ENCODE results near the gene ATL2.

ATL2 gene

GRCh38 chr2:38405917-38406596 is 29.0 kb upstream of the ATL2 start:
- H3K27ac ChIP-seq: no peak overlapping the region

GRCh38 chr2:38400513-38400912 is 23.4 kb upstream of the ATL2 start:
- TF ChIP-seq ZFX (IDR thresholded peaks at IDR 0.05; ENCODE audit: borderline replicate concordance): no peak
- TF ChIP-seq CTCF (IDR thresholded peaks at IDR 0.05): no peak
- H3K27ac ChIP-seq: no peak overlapping the region

More at GRCh38 chr2:38405917-38406596, 29.0 kb upstream of the ATL2 start:
- TF ChIP-seq ZFX (IDR thresholded peaks at IDR 0.05; ENCODE audit: borderline replicate concordance) (no peak), CTCF (IDR thresholded peaks at IDR 0.05) (no peak)

- no peak overlapping the region for H3K27ac ChIP-seq
- TF ChIP-seq ZFX (IDR thresholded peaks at IDR 0.05; ENCODE audit: borderline replicate concordance) (no peak), CTCF (IDR thresholded peaks at IDR 0.05) (no peak)
Observed at GRCh38 chr2:38398739-38399138, 21.7 kb upstream of the ATL2 start.

GRCh38 chr2:38394903-38395341 is 17.8 kb upstream of the ATL2 start:
- TF ChIP-seq CTCF (IDR thresholded peaks at IDR 0.05): no peak
- TF ChIP-seq ZFX (IDR thresholded peaks at IDR 0.05; ENCODE audit: borderline replicate concordance): no peak
- H3K27ac ChIP-seq: no peak overlapping the region

- TF ChIP-seq ZFX (IDR thresholded peaks at IDR 0.05; ENCODE audit: borderline replicate concordance) (no peak), CTCF (IDR thresholded peaks at IDR 0.05) (no peak)
- H3K27ac ChIP-seq: no peak overlapping the region
Observed at GRCh38 chr2:38394041-38394440, 17.0 kb upstream of the ATL2 start.

- TF ChIP-seq CTCF (IDR thresholded peaks at IDR 0.05) (no peak), ZFX (IDR thresholded peaks at IDR 0.05; ENCODE audit: borderline replicate concordance) (no peak)
- H3K27ac ChIP-seq: no peak overlapping the region
Observed at GRCh38 chr2:38390947-38391346, 13.9 kb upstream of the ATL2 start.

- TF ChIP-seq CTCF (IDR thresholded peaks at IDR 0.05) (no peak), ZFX (IDR thresholded peaks at IDR 0.05; ENCODE audit: borderline replicate concordance) (no peak)
Observed at GRCh38 chr2:38387887-38388286, 10.8 kb upstream of the ATL2 start.

More at GRCh38 chr2:38387887-38388286, 10.8 kb upstream of the ATL2 start:
- H3K27ac ChIP-seq: no peak overlapping the region
